Activated CD4-positive, alpha-beta T cell treated with anti-CD3 and anti-CD28 coated beads, Interleukin-2, amount 10 ng/mL, durations not matched to agents 7 days and 5 days (primary cell): ENCODE results near the gene KCNJ4. TPM values are rescaled to one million over a fixed set of nuclear protein-coding genes. Genes with fewer than 3 reads are reported as not detected.

Experiments used
- CTCF ChIA-PET: fragments of 350-600 bp; sonication (Branson Sonifier 250); formaldehyde crosslinking; loops from one replicate; lab custom pipeline; 2021; ENCODE audit warnings: antibody characterized with exemption; lab: Charles Lee
- POLR2A ChIA-PET: fragments of 350-600 bp; sonication (Branson Sonifier 250); formaldehyde crosslinking; loops from one replicate; lab custom pipeline; 2021; ENCODE audit warnings: antibody characterized with exemption; lab: Charles Lee
- DNase-seq: peaks from one replicate; pipeline ENCODE4 v3.0.0-alpha.2; 2020
- H3K27ac Mint-ChIP-seq: one replicate; pipeline ENCODE4 v1.8.0; 2021; ENCODE audit warnings: mild to moderate bottlenecking, moderate library complexity, mixed read lengths
- H3K27me3 Mint-ChIP-seq: one replicate; pipeline ENCODE4 v1.8.0; 2021; ENCODE audit warnings: mixed read lengths
- H3K36me3 Mint-ChIP-seq: one replicate; pipeline ENCODE4 v1.8.0; 2021; ENCODE audit warnings: low read depth, mixed read lengths
- H3K4me1 Mint-ChIP-seq: one replicate; pipeline ENCODE4 v1.8.0; 2021; ENCODE audit warnings: mixed read lengths
- H3K4me3 Mint-ChIP-seq: one replicate; pipeline ENCODE4 v1.8.0; 2021; ENCODE audit warnings: mild to moderate bottlenecking, moderate library complexity, mixed read lengths
- H3K9me3 Mint-ChIP-seq: one replicate; pipeline ENCODE4 v1.8.0; 2021; ENCODE audit warnings: mixed read lengths
- total RNA-seq, 2 experiments: library from RNA; stranded (reverse); gene quantifications; one replicate each; pipeline ENCODE4 v1.2.3, GENCODE V29; 2021

KCNJ4 gene
- not detected for total RNA-seq

GRCh38 chr22:38455076-38455529, at the start of gene KCNJ4:
KCNJ4 (minus strand) TSS chr22:38455199; CDS start chr22:38428132, 27,067 bp downstream.
- Mint-ChIP-seq H3K9me3 (no peaks in the 10 kb centered on the region), H3K27me3 (peaks cover 65% of the 10 kb centered on the region), H3K4me1 (peaks cover 13% of the 10 kb centered on the region), H3K36me3 (no peaks in the 10 kb centered on the region), H3K27ac (peak within 1 kb of the TSS; percentile 25), H3K4me3 (peak within 1 kb of the TSS; percentile 70)
- DNase-seq = no peak
- CTCF ChIA-PET = no interaction called here
- POLR2A ChIA-PET = no interaction called here

DNA sequence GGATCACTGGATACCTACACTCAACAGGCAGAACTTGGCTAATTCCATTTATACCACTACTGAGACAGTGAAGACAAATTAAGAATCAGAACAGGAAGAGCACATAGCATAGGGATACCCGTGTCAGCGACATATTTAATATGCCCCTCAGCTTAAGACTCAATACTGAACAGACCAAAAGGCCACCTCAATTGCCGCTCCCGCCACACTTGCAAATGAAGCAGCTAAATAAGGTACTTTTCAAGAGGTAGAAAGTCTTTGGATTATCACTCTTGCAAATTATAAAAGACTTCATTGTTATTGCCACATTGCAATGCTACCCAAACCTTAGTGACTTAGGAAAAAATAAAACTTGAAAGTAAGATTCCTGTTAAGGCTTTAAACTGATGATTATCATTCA, 48.0 kb upstream of the KCNJ4 start:
- CTCF ChIA-PET = interaction anchor here (1.1 to 2.0 kb wide), 2 partner anchors 9 to 13 kb away, joined by 3 to 5 read pairs; no protein-coding TSS in a partner anchor
- H3K36me3 Mint-ChIP-seq = peaks cover 66% of the 10 kb centered on the region
- H3K27ac Mint-ChIP-seq = peak overlapping the region; percentile 76
- POLR2A ChIA-PET = interaction anchor here (1.1 kb wide), 1 partner anchor 16 kb away, joined by 4 read pairs; no protein-coding TSS in a partner anchor
- no peak for DNase-seq
- no peaks in the 10 kb centered on the region for H3K27me3 Mint-ChIP-seq
- no peaks in the 10 kb centered on the region for H3K9me3 Mint-ChIP-seq
- peaks cover 65% of the 10 kb centered on the region for H3K4me1 Mint-ChIP-seq
- H3K4me3 Mint-ChIP-seq = peak overlapping the region; percentile 98

DNA sequence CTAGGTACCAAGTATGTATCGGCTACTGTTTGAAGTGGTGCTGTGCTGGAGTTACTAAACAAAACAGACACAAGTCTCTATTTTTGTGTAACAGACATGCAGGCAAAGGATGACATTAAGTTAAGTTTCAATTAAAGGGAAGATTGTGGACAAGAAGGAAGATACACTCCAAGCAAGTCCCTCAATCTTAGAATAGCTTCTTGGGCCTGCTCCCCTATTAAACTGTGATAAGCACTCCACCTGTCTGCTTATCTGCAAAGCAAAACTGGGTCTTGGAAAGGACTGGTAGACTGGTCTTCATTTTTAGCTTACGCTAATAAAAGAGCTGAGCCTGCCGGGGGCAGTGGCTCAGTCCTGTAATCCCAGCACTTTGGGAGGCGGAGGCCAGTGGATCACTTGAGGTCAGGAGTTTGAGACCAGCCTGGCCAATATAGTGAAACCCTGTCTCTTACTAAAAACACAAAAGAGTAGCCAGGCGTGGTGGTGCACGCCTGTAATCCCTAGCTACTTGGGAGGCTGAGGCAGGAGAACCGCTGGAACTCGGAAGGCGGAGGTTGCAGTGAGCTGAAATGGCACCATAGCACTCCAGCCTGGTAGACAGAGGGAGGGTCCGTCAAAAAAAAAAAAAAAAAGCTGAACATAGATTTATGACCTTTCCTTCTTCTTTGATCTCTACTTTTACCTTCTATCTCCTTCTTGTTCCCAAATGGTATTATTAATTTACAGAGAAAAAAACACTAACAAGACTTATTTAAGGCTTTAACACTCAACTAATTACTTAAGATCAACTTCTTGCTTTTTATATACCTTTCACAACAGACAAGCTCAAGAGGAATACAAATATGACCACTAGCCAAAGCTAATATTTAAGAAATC, 47.0 kb upstream of the KCNJ4 start:
- CTCF ChIA-PET = interaction anchor here (1.1 to 2.0 kb wide), 2 partner anchors 8 to 12 kb away, joined by 3 to 5 read pairs; no protein-coding TSS in a partner anchor
- Mint-ChIP-seq H3K27ac (peak overlapping the region; percentile 71), H3K27me3 (no peaks in the 10 kb centered on the region), H3K4me1 (peaks cover 65% of the 10 kb centered on the region), H3K4me3 (peak overlapping the region; percentile 98), H3K36me3 (peaks cover 71% of the 10 kb centered on the region), H3K9me3 (no peaks in the 10 kb centered on the region)
- DNase-seq = no peak
- POLR2A ChIA-PET = interaction anchor here (0.6 to 1.1 kb wide), 2 partner anchors 13 to 15 kb away, joined by 4 read pairs; no protein-coding TSS in a partner anchor

GRCh38 chr22:38497869-38498268, 42.9 kb upstream of the KCNJ4 start:
- CTCF ChIA-PET = no interaction called here
- peaks cover 74% of the 10 kb centered on the region for H3K4me1 Mint-ChIP-seq
- no peak for DNase-seq
- H3K9me3 Mint-ChIP-seq = no peaks in the 10 kb centered on the region
- H3K27me3 Mint-ChIP-seq = no peaks in the 10 kb centered on the region
- POLR2A ChIA-PET = no interaction called here
- H3K27ac Mint-ChIP-seq = no peak overlapping the region
- H3K36me3 Mint-ChIP-seq = peaks cover 80% of the 10 kb centered on the region
- no peak overlapping the region for H3K4me3 Mint-ChIP-seq

- H3K27ac Mint-ChIP-seq = peak overlapping the region; percentile 48
- DNase-seq = no peak
- H3K9me3 Mint-ChIP-seq = no peaks in the 10 kb centered on the region
- peaks cover 66% of the 10 kb centered on the region for H3K4me1 Mint-ChIP-seq
- no peak overlapping the region for H3K4me3 Mint-ChIP-seq
- ChIA-PET CTCF (interaction anchor here (1.6 to 2.3 kb wide), 4 partner anchors 7 to 27 kb away, joined by 3 to 5 read pairs (median 5); partner anchors contain the start of gene KDELR3), POLR2A (interaction anchor here (0.6 kb wide), 1 partner anchor 10 kb away, joined by 5 read pairs; no protein-coding TSS in a partner anchor)
- H3K27me3 Mint-ChIP-seq = no peaks in the 10 kb centered on the region
- peaks cover 78% of the 10 kb centered on the region for H3K36me3 Mint-ChIP-seq
These were observed 39.9 kb upstream of the KCNJ4 start for GRCh38 chr22:38494939-38495338.

DNA sequence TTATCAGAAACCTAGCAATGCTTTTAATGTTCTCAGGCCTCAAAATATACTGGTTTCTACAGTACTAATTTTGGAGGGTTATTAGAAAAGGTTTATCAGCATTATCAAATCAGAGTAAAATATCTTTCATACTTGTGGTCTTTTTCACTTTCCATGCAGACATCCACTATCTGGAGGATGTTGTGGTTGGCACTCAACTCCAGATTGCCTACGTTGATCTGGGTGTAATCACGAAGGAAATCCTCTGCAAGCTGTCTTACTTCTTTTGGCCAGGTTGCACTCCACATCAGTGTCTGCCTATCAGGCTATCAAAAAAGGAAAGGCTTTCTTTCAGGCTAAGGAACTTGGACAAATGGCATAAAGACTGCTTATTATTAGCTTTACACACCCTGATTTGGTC, 39.5 kb upstream of the KCNJ4 start:
- H3K27ac Mint-ChIP-seq = peak overlapping the region; percentile 48
- ChIA-PET CTCF (interaction anchor here (1.6 to 2.3 kb wide), 4 partner anchors 8 to 26 kb away, joined by 3 to 5 read pairs (median 5); partner anchors contain the start of gene KDELR3), POLR2A (interaction anchor here (0.6 kb wide), 1 partner anchor 10 kb away, joined by 5 read pairs; no protein-coding TSS in a partner anchor)
- H3K4me1 Mint-ChIP-seq = peaks cover 68% of the 10 kb centered on the region
- H3K27me3 Mint-ChIP-seq = no peaks in the 10 kb centered on the region
- no peak overlapping the region for H3K4me3 Mint-ChIP-seq
- DNase-seq = no peak
- H3K9me3 Mint-ChIP-seq = no peaks in the 10 kb centered on the region
- H3K36me3 Mint-ChIP-seq = peaks cover 81% of the 10 kb centered on the region

- H3K27ac Mint-ChIP-seq = no peak overlapping the region
- H3K27me3 Mint-ChIP-seq = no peaks in the 10 kb centered on the region
- H3K36me3 Mint-ChIP-seq = peaks cover 79% of the 10 kb centered on the region
- ChIA-PET CTCF (no interaction called here), POLR2A (no interaction called here)
- H3K4me3 Mint-ChIP-seq = no peak overlapping the region
- DNase-seq = no peak
- peaks cover 60% of the 10 kb centered on the region for H3K4me1 Mint-ChIP-seq
- no peaks in the 10 kb centered on the region for H3K9me3 Mint-ChIP-seq
These were observed 36.8 kb upstream of the KCNJ4 start for GRCh38 chr22:38491707-38492348.

DNA sequence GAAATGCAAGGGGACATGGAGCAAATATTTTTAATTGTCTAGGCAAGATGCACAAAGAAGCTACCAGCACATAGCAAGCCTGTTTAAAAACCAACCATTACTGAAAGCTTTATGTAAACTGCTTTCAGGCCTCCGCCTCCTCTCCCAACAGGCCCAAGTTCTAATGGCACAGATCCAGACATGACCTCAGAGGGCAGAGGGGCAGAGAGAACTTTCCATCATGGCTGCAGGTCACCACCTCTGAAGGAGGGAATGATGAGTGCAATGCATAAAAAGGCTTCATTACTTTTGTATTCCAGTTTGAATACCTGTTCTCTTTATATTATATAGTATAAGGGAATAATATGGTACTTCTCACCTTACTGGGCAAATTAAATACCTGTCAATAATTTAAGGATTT, 35.9 kb upstream of the KCNJ4 start:
- POLR2A ChIA-PET = no interaction called here
- CTCF ChIA-PET = interaction anchor here (1.1 to 1.9 kb wide), 2 partner anchors 12 to 14 kb away, joined by 3 to 4 read pairs; no protein-coding TSS in a partner anchor
- H3K27me3 Mint-ChIP-seq = no peaks in the 10 kb centered on the region

GRCh38 chr22:38490475-38490874, 35.5 kb upstream of the KCNJ4 start:
- no peak for DNase-seq

More for the DNA sequence above, 35.9 kb upstream of the KCNJ4 start:
- no peak for DNase-seq
- peaks cover 81% of the 10 kb centered on the region for H3K36me3 Mint-ChIP-seq
- no peaks in the 10 kb centered on the region for H3K9me3 Mint-ChIP-seq
- peaks cover 60% of the 10 kb centered on the region for H3K4me1 Mint-ChIP-seq
- H3K27ac Mint-ChIP-seq = peak overlapping the region; percentile 76
- H3K4me3 Mint-ChIP-seq = no peak overlapping the region

DNA sequence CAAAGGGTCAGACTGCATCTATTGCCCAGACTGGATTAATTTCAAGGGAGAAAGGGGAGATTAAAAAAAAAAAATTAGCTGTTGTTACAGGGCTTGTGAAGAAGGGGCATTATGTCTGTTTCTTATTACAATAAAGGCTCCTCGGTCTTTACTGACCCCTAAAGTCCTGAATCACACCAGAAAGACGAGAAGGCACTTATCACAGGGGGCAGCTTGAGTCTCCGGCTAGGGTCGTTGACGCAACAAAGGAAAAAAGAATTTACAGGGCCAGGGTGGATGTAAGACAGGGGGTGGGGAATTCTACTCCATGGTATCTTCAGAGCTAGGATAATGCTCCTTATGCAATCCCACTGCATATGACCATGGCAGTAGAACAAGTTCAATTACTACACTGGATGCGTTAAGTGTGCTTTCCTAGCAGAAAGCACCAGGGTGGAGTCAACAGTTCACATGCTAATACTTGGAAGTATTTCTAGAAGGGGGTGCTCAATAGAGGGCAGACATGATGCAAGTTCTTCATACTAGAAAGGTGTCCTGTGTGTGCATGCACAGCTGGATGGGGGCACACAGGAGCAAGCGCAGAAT, 34.7 kb upstream of the KCNJ4 start:
- no peak overlapping the region for H3K4me3 Mint-ChIP-seq
- POLR2A ChIA-PET = interaction anchor here (0.5 kb wide), 1 partner anchor 12 kb away, joined by 4 read pairs; no protein-coding TSS in a partner anchor
- no peaks in the 10 kb centered on the region for H3K9me3 Mint-ChIP-seq
- peaks cover 80% of the 10 kb centered on the region for H3K36me3 Mint-ChIP-seq
- CTCF ChIA-PET = interaction anchor here (1.1 to 1.9 kb wide), 2 partner anchors 13 kb away, joined by 3 to 4 read pairs; no protein-coding TSS in a partner anchor
- peaks cover 53% of the 10 kb centered on the region for H3K4me1 Mint-ChIP-seq
- no peak for DNase-seq
- H3K27ac Mint-ChIP-seq = no peak overlapping the region
- no peaks in the 10 kb centered on the region for H3K27me3 Mint-ChIP-seq

More at GRCh38 chr22:38490475-38490874, 35.5 kb upstream of the KCNJ4 start:
- Mint-ChIP-seq H3K9me3 (no peaks in the 10 kb centered on the region), H3K27me3 (no peaks in the 10 kb centered on the region), H3K36me3 (peaks cover 83% of the 10 kb centered on the region), H3K27ac (peak overlapping the region; percentile 76), H3K4me3 (no peak overlapping the region), H3K4me1 (peaks cover 60% of the 10 kb centered on the region)
- CTCF ChIA-PET = interaction anchor here (1.1 to 1.9 kb wide), 2 partner anchors 12 to 14 kb away, joined by 3 to 4 read pairs; no protein-coding TSS in a partner anchor
- POLR2A ChIA-PET = no interaction called here

- Mint-ChIP-seq H3K4me1 (peaks cover 52% of the 10 kb centered on the region), H3K27ac (no peak overlapping the region), H3K27me3 (no peaks in the 10 kb centered on the region), H3K36me3 (peaks cover 79% of the 10 kb centered on the region), H3K9me3 (no peaks in the 10 kb centered on the region), H3K4me3 (no peak overlapping the region)
- ChIA-PET POLR2A (interaction anchor here (0.5 kb wide), 1 partner anchor 13 kb away, joined by 4 read pairs; no protein-coding TSS in a partner anchor), CTCF (no interaction called here)
- DNase-seq = no peak
These were observed 34.1 kb upstream of the KCNJ4 start for GRCh38 chr22:38489142-38489541.

- DNase-seq = no peak
- H3K27ac Mint-ChIP-seq = peak overlapping the region; percentile 7
- peaks cover 44% of the 10 kb centered on the region for H3K4me1 Mint-ChIP-seq
- no peaks in the 10 kb centered on the region for H3K9me3 Mint-ChIP-seq
- no peaks in the 10 kb centered on the region for H3K27me3 Mint-ChIP-seq
- H3K36me3 Mint-ChIP-seq = peaks cover 79% of the 10 kb centered on the region
- POLR2A ChIA-PET = no interaction called here
- no peak overlapping the region for H3K4me3 Mint-ChIP-seq
- CTCF ChIA-PET = no interaction called here
These were observed 32.9 kb upstream of the KCNJ4 start for GRCh38 chr22:38487946-38488345.
